ENCODE results near the gene KLRC2. TPM values are rescaled to one million over a fixed set of nuclear protein-coding genes. Genes with fewer than 3 reads are reported as not detected.
"Not testable (repeated sequence)": the region's sequence is repeated elsewhere in the genome, so short reads cannot be mapped to it uniquely, and the experiment has no call there.

The KLRC2 gene
- 0.36 and 0.88 TPM in 2 replicates for total RNA-seq

- not testable (repeated sequence) for H3K27me3 ChIP-seq (ENCODE audit: insufficient read depth, low read length); H3K4me2 ChIP-seq (ENCODE audit: insufficient read depth, low read length); H4K20me1 ChIP-seq (ENCODE audit: insufficient read depth, low read length); H3K4me1 ChIP-seq (ENCODE audit: insufficient read depth, low read length); DNase-seq (ENCODE audit: insufficient read length, low spot score, missing footprints); H3K79me2 ChIP-seq (ENCODE audit: insufficient read depth, low read length); H3K4me3 ChIP-seq (ENCODE audit: insufficient read depth, low read length); H3K27ac ChIP-seq (ENCODE audit: low read depth, low read length); H3K36me3 ChIP-seq (ENCODE audit: insufficient read depth, low read length); H3K9me3 ChIP-seq (ENCODE audit: low read depth, low read length)
- H2AFZ ChIP-seq (ENCODE audit: low read length): peak within 1 kb of the TSS; percentile 47
Observed at GRCh38 chr12:10435816-10436215, at the start of gene KLRC2. Gene KLRC2, minus strand, starts transcription at chr12:10436010. Its CDS starts 24 bp downstream, at chr12:10435986.

DNA sequence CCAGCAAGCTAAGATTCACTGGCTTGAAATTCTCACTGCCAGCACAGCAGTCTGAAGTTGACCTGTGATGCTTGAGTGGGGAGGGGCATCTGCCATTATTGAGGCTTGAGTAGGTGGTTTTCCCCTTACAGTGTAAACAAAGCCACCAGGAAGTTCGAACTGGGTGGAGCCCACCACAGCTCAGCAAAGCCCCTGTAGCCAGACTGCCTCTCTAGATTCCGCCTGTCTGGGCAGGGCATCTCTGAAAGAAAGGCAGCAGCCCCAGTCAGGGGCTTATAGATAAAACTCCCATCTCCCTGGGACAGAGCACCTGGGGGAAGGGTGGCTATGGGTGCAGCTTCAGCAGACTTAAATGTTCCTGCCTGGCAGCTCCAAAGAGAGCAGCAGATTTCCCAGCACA is 46.1 kb upstream of the KLRC2 start:
- not testable (repeated sequence) for H3K79me2 ChIP-seq (ENCODE audit: insufficient read depth, low read length); H3K9me3 ChIP-seq (ENCODE audit: low read depth, low read length)

GRCh38 chr12:10472808-10473207 is 37.0 kb upstream of the KLRC2 start:
- not testable (repeated sequence) for H3K36me3 ChIP-seq (ENCODE audit: insufficient read depth, low read length); H3K4me2 ChIP-seq (ENCODE audit: insufficient read depth, low read length); H3K4me3 ChIP-seq (ENCODE audit: insufficient read depth, low read length); H3K9me3 ChIP-seq (ENCODE audit: low read depth, low read length); H3K79me2 ChIP-seq (ENCODE audit: insufficient read depth, low read length); H3K27ac ChIP-seq (ENCODE audit: low read depth, low read length); DNase-seq (ENCODE audit: insufficient read length, low spot score, missing footprints); H3K27me3 ChIP-seq (ENCODE audit: insufficient read depth, low read length); H3K4me1 ChIP-seq (ENCODE audit: insufficient read depth, low read length); H2AFZ ChIP-seq (ENCODE audit: low read length); H4K20me1 ChIP-seq (ENCODE audit: insufficient read depth, low read length)

More for the DNA sequence above, 46.1 kb upstream of the KLRC2 start:
- not testable (repeated sequence) for H3K4me3 ChIP-seq (ENCODE audit: insufficient read depth, low read length); H3K4me1 ChIP-seq (ENCODE audit: insufficient read depth, low read length); H3K27ac ChIP-seq (ENCODE audit: low read depth, low read length); H4K20me1 ChIP-seq (ENCODE audit: insufficient read depth, low read length); H3K36me3 ChIP-seq (ENCODE audit: insufficient read depth, low read length); H3K27me3 ChIP-seq (ENCODE audit: insufficient read depth, low read length); H2AFZ ChIP-seq (ENCODE audit: low read length); H3K4me2 ChIP-seq (ENCODE audit: insufficient read depth, low read length); DNase-seq (ENCODE audit: insufficient read length, low spot score, missing footprints)

GRCh38 chr12:10469701-10470100 is 33.9 kb upstream of the KLRC2 start:
- H3K4me2 ChIP-seq (ENCODE audit: insufficient read depth, low read length): no peak overlapping the region
- H3K27ac ChIP-seq (ENCODE audit: low read depth, low read length): no peak overlapping the region
- TF ChIP-seq, protein P1, sequence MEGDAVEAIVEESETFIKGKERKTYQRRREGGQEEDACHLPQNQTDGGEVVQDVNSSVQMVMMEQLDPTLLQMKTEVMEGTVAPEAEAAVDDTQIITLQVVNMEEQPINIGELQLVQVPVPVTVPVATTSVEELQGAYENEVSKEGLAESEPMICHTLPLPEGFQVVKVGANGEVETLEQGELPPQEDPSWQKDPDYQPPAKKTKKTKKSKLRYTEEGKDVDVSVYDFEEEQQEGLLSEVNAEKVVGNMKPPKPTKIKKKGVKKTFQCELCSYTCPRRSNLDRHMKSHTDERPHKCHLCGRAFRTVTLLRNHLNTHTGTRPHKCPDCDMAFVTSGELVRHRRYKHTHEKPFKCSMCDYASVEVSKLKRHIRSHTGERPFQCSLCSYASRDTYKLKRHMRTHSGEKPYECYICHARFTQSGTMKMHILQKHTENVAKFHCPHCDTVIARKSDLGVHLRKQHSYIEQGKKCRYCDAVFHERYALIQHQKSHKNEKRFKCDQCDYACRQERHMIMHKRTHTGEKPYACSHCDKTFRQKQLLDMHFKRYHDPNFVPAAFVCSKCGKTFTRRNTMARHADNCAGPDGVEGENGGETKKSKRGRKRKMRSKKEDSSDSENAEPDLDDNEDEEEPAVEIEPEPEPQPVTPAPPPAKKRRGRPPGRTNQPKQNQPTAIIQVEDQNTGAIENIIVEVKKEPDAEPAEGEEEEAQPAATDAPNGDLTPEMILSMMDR (IDR thresholded peaks at IDR 0.05; ENCODE audit: extremely low read depth, low read depth, low read length): no peak
- no peaks in the 10 kb centered on the region for H3K9me3 ChIP-seq (ENCODE audit: low read depth, low read length)
- DNase-seq (ENCODE audit: insufficient read length, low spot score, missing footprints): no peak
- no peak overlapping the region for H3K4me3 ChIP-seq (ENCODE audit: insufficient read depth, low read length)
- H4K20me1 ChIP-seq (ENCODE audit: insufficient read depth, low read length): no peaks in the 10 kb centered on the region
- no peak overlapping the region for H2AFZ ChIP-seq (ENCODE audit: low read length)
- H3K4me1 ChIP-seq (ENCODE audit: insufficient read depth, low read length): no peaks in the 10 kb centered on the region
- H3K27me3 ChIP-seq (ENCODE audit: insufficient read depth, low read length): no peaks in the 10 kb centered on the region
- no peaks in the 10 kb centered on the region for H3K79me2 ChIP-seq (ENCODE audit: insufficient read depth, low read length)
- no peaks in the 10 kb centered on the region for H3K36me3 ChIP-seq (ENCODE audit: insufficient read depth, low read length)

- no peak overlapping the region for H3K4me2 ChIP-seq (ENCODE audit: insufficient read depth, low read length)
- no peak overlapping the region for H3K4me3 ChIP-seq (ENCODE audit: insufficient read depth, low read length)
- no peaks in the 10 kb centered on the region for H3K79me2 ChIP-seq (ENCODE audit: insufficient read depth, low read length)
- H3K27me3 ChIP-seq (ENCODE audit: insufficient read depth, low read length): no peaks in the 10 kb centered on the region
- H3K36me3 ChIP-seq (ENCODE audit: insufficient read depth, low read length): no peaks in the 10 kb centered on the region
- no peak for DNase-seq (ENCODE audit: insufficient read length, low spot score, missing footprints)
- TF ChIP-seq, protein P1 (IDR thresholded peaks at IDR 0.05; ENCODE audit: extremely low read depth, low read depth, low read length): no peak
- H2AFZ ChIP-seq (ENCODE audit: low read length): no peak overlapping the region
- H3K27ac ChIP-seq (ENCODE audit: low read depth, low read length): no peak overlapping the region
- H3K9me3 ChIP-seq (ENCODE audit: low read depth, low read length): no peaks in the 10 kb centered on the region
- H4K20me1 ChIP-seq (ENCODE audit: insufficient read depth, low read length): no peaks in the 10 kb centered on the region
- H3K4me1 ChIP-seq (ENCODE audit: insufficient read depth, low read length): no peaks in the 10 kb centered on the region
Observed at GRCh38 chr12:10466311-10466710, 30.5 kb upstream of the KLRC2 start.
